Measurements from ENCODE around the gene ZNF276.
A peak's percentile ranks its signal among the peaks of the same experiment; 100 is the strongest.
"Not testable (repeated sequence)": the region's sequence is repeated elsewhere in the genome, so short reads cannot be mapped to it uniquely, and the experiment has no call there.

The ZNF276 gene

GRCh38 chr16:89695875-89696669, 25.3 kb upstream of the ZNF276 start:
- FAIRE-seq: no peak
- DNase-seq (ENCODE audit: insufficient read length, low spot score): no peak

- no peak for FAIRE-seq
- peak; percentile 91 for DNase-seq (ENCODE audit: insufficient read length, low spot score)
Observed at GRCh38 chr16:89696670-89697128, 24.6 kb upstream of the ZNF276 start.

DNA sequence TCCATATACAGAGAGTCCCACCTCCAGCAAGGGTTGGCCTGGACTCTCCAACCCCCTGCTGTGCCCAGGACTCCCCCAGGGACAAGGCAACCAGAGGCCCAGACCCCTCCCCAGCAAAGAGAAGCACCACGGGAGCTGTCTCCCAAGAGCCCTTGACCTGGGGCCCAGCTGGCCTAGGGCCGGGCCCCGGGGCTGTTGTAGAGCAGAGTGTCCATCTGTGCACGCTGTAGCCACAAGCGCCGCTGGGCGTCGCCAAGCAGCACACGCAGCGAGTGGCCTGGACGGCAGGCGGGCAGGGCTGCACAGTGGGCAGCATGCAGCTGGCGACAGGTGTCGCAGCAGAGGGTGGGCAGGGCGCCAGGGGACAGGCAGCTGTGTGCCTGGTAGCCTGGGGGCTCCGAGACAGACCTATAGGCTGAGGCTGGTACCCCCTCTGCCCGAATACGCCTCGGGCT, 24.1 kb upstream of the ZNF276 start:
- no peak for FAIRE-seq
- no peak for DNase-seq (ENCODE audit: insufficient read length, low spot score)

DNA sequence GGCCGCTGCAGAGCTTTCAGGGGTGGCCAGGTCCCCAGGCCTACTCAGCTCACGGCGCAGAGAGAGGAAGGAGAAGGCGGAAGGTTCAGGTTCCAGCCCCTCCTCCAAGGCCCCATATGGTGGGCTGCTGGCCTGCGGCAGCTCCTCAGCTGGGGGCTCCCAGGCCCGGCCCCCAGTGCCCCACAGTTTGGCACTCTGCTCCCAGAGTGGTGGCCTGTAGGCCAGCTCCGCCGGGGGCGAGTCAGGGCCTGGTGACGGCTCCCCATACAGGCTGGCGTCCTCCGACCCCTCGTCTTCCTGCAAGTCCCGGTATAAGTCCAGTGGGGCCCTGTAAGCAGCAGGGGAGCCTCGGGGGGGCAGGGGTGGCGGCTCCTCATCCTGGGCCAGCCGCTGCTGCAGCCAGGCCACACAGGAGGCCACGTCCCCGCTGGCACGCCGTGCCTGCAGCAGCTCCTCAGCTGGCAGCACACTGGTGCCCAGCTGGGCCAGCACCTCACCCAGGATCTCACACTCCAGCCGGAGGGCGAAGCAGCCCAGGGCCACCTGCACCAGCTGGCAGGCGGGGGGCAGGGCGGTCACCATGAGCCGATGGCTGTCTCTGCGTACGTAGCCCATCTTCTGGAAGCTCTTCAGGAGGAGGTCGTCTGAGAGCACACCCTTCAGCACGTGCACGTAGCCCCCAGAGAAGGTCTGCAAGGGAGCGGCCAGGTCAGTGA, 23.6 kb upstream of the ZNF276 start:
- FAIRE-seq: no peak

DNA sequence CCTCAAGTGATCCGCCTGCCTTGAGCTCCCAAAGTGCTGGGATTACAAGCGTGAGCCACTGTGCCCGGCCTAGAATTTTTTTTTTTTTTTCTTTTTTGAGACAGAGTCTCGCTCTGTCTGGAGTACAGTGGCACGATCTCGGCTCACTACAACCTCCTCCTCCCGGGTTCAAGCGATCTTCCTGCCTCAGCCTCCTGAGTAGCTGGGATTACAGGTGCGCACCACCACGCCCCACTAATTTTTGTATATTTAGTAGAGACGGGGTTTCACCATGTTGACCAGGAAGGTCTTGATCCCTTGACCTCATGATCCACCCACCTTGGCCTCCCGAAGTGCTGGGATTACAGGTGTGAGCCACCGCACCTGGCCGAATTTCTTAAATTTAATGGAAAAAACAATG, 22.6 kb upstream of the ZNF276 start:
- FAIRE-seq; DNase-seq (ENCODE audit: insufficient read length, low spot score): not testable (repeated sequence)

More for the DNA sequence above, 23.6 kb upstream of the ZNF276 start:
- DNase-seq (ENCODE audit: insufficient read length, low spot score): no peak

DNA sequence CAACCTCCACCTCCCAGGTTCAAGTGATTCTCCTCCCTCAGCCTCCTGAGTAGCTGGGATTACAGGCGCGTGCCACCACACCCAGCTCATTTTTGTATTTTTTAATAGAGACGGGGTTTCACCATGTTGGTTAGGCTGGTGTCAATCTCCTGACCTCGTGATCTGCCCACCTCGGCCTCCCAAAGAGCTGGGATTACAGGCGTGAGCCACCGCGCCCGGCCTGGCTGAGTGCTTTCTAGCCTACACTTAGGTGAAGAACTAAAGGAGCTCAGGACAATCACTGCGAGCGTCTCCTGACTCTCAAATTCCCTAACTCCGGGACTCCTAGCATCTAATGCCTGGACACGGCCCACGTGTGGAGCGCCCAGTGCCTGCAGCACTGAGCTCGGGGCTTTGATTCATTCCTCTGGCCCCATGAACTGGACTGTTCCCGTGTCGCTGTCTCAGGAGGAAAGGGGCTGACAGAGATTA, 21.7 kb upstream of the ZNF276 start:
- DNase-seq (ENCODE audit: insufficient read length, low spot score); FAIRE-seq: not testable (repeated sequence)

GRCh38 chr16:89700100-89700648, 21.2 kb upstream of the ZNF276 start:
- FAIRE-seq (peak; percentile 87), DNase-seq (ENCODE audit: insufficient read length, low spot score) (peak; percentile 98)

DNA sequence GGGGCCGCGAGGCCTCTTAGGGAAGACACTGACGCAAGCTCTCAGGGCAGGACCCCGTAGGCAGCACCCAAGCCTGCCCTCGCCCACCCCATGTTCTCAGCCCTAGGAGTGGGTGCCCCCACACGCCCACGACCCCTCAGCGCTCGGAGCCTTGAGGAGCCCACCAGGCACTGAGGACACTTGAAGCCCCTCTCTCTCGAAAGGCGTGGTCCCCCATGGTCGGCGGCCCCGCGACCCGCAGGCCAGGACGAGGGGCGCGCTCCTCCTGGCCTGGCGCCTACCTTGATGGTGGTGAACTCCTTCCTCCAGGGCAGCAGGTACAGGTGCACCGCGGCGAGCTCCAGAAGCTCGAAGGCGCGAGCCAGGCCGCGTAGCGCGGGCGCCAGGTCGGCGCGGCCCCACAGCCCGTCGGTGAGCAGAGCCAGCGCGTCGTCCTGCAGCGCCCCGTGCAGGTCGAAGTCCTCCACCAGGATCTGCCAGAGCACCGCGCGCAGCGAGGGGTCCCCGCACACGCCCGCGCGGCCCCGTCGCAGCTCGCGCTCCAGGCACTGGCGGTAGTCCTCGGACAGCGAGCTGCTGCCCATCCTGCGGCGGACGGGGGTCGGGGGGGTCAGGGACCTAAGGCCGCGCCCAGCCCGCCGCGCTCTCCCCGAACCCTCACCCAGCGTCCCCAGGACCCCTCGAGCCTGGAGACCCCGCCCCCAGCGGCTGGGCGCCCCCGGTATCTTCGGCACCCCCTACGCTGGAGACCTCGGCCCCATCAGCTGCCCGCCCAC, 20.5 kb upstream of the ZNF276 start:
- DNase-seq (ENCODE audit: insufficient read length, low spot score) (no peak), FAIRE-seq (no peak)

DNA sequence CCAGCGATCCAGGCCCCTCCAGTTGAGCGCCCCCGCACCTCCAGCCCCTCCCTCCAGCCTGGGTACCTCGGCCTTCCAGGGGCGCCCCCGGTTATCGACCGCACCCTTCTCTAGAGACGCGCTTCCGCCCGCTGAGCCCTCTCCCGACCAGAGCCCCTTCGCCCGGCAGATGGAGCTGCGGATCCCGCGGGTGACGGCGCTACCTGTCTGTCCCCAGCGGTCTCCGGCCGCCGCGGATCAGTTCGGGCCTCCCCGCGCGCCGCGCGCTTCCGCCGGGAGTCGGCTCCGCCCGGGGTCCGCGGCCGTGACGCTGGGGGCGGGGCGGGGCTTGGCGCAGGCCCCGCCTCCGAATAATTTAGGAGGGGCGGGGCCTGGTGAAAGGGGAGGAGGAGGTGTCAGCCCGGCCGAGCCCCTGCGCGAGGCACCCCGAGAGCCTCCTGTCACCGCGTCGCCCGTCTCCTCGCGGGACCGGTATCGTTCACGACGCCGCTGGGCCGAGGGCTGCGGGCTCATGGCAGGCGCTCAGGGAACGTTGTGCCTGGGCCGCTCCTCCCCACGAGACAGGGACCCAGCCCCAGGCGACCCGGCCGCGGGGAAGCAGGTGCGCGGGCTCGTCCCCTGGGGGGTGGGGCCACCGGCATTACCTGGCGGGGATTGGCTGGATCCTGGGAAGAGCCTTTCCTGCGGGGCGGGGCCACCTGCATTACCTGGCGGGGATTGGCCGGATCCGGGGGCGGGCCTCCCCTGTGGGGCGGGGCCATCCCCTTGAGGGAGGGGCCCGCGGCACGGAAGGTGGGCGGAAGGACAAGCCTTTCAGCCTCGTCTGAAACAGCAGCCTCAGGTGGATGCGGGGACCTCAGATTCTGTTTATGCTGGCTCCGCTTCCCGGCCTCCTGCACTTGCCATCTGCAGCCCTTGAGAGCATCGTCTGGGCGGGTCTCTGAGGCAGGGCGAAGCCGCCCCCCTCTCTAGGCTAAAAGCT, 19.6 kb upstream of the ZNF276 start, which contains the start of gene SPATA2L:
Gene SPATA2L (minus strand): TSS at position 281 of the 982 bp plus-strand sequence. CDS start 473 bp downstream, outside the sequence.
- FAIRE-seq (peak; percentile 96), DNase-seq (ENCODE audit: insufficient read length, low spot score) (peak; percentile 96)

DNA sequence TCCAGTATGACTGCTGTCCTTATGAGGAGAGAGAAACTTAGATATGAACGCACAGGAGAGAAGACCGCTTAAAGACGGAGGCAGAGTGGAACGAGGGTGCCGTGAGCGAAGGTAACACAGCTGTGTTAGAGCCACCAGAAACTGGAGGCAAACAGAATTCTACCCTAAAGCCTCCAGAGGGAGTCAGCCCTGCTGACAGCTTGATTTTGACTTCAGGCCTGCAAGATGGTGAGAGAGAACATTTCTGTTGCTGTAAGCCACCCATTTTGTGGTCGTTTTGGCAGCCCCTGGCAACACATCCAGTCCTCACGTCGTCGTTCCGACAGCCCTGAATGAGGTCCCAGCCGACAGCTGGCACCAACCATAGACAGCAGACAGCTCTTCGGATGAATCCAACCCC, 17.1 kb upstream of the ZNF276 start:
- DNase-seq (ENCODE audit: insufficient read length, low spot score): no peak
- FAIRE-seq: no peak

DNA sequence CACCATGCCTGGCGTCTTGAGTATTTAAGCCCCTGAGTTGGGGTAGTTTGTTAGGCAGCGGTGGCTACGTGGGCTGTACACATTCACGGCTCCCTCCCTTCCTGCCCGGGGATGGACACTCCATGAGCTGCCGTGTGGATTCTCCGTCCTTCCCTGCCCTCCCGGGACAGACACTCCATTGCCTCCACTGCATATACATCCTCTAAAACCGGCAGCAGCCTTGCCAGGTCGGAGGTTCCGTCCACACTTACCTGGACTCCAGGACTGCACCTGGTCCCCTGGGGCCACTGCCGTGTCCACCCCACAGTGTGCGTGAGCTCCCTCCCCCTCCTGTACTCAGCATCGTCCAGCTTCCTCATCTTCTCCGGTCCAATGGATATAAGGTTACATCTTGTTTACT, 16.3 kb upstream of the ZNF276 start:
- FAIRE-seq (no peak), DNase-seq (ENCODE audit: insufficient read length, low spot score) (no peak)

- FAIRE-seq: no peak
Observed at GRCh38 chr16:89706518-89707260, 14.6 kb upstream of the ZNF276 start.

DNA sequence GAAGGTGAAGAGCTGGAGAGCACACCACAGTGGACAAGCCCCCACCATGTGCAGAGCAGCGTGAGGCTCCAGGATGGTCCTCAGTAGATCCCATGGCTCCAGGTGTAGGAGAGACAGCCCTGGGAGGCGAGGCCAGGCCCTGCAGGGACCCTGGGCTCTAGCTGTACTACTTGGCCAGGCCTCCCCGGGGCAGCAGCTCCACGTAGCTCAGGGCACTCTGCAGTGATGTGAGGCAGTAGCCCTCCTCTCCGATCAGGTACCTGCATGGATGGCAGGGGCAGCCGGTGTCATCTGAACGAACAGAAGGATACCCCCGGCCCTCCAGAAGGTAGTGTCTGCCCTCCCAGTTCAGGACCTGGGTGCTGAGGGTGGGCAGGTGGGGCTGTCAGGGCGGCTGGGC, 13.6 kb upstream of the ZNF276 start:
- FAIRE-seq: no peak
- DNase-seq (ENCODE audit: insufficient read length, low spot score): no peak

More at GRCh38 chr16:89706518-89707260, 14.6 kb upstream of the ZNF276 start:
- no peak for DNase-seq (ENCODE audit: insufficient read length, low spot score)

GRCh38 chr16:89708481-89708931, 12.8 kb upstream of the ZNF276 start:
- no peak for DNase-seq (ENCODE audit: insufficient read length, low spot score)
- FAIRE-seq: no peak

GRCh38 chr16:89709166-89709565, 12.2 kb upstream of the ZNF276 start:
- DNase-seq (ENCODE audit: insufficient read length, low spot score): no peak
- no peak for FAIRE-seq

- FAIRE-seq: no peak
- DNase-seq (ENCODE audit: insufficient read length, low spot score): no peak
Observed at GRCh38 chr16:89709716-89710432, 11.5 kb upstream of the ZNF276 start.

DNA sequence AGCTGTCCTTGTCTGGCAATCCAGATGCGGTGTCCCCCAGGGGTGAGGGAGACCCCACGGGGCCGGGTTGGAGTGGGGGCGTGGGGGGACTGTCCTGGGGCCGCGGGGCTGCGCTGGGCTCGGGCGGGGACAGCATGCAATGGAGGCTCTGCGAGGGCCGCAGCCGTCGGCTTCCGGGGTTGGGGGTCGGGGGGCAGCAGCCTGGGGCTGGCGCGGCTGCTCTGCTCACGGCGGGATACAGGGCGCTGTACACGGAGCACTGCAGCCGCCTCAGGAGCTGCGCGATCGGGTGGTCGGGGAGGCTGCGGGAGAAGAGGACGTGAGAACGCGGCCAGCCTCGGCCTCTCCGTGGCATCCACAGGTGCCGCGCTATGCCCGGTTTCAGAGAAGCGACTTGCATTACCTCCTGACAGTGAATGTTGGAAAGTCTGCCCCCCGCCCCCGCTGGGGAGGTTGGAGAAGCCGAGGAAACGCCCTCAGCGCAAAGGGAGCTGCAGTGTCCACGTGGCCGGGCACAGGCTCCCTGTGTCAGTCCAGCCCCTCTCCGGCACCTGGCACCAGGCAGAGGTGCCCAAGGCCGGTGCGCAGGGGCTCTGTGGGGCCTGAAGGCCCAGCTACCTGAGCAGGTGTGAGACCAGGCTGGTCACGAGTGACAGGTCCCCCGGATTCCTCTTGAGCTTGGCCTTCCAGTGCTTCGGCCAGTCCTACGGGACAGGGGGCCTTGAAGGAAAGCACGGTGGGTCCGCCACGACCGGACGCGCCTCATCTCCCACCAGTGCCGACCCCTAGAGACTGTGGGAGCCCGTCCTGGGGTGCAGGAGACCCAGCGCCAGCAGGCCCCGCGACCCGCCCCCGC, 10.4 kb upstream of the ZNF276 start:
- DNase-seq (ENCODE audit: insufficient read length, low spot score) (no peak), FAIRE-seq (no peak)
